Stimulated activated CD8-positive, alpha-beta memory T cell treated with anti-CD3 and anti-CD28 coated beads, Interleukin-7, amount 100 ng/mL, for 24 hours (primary cell): Measurements from ENCODE around the gene BCL2L11.
A peak's percentile ranks its signal among the peaks of the same experiment; 100 is the strongest.

ENCODE experiments used
- DNase-seq: peaks from one replicate; pipeline ENCODE4 v3.0.0-alpha.2; 2020; ENCODE audit warnings: low read depth

The BCL2L11 gene

GRCh38 chr2:111117598-111118480 lies 2.9 kb upstream of the BCL2L11 start:
- DNase-seq = no peak

- DNase-seq = no peak
Observed at GRCh38 chr2:111118481-111118980, 2.2 kb upstream of the BCL2L11 start.

GRCh38 chr2:111118981-111119821 lies 1.5 kb upstream of the BCL2L11 start:
- no peak for DNase-seq

DNA sequence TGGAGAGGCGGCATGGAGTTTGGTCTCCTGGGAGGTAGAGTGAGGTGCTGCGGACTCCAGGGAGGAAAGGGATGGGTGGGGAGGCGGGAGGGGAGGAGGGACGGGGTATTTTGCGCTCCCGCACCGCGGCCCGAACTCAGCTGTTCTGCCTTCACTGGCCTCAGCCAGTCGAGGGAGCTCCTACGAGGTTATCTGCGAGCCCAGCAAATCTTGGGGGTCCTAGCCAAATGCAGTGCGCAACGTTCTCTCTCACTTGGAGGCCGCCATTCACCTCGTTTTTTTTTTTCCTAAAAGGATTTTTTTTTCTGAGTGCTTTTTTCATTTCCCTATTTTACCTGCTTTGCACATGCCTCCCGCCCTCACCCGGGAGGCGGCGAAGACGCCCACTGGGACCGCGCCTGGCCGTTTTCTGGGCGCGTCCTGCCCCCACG lies 877 bp upstream of the BCL2L11 start:
- no peak for DNase-seq

GRCh38 chr2:111121028-111121827 lies 514 bp downstream of the BCL2L11 start:
- no peak for DNase-seq

DNA sequence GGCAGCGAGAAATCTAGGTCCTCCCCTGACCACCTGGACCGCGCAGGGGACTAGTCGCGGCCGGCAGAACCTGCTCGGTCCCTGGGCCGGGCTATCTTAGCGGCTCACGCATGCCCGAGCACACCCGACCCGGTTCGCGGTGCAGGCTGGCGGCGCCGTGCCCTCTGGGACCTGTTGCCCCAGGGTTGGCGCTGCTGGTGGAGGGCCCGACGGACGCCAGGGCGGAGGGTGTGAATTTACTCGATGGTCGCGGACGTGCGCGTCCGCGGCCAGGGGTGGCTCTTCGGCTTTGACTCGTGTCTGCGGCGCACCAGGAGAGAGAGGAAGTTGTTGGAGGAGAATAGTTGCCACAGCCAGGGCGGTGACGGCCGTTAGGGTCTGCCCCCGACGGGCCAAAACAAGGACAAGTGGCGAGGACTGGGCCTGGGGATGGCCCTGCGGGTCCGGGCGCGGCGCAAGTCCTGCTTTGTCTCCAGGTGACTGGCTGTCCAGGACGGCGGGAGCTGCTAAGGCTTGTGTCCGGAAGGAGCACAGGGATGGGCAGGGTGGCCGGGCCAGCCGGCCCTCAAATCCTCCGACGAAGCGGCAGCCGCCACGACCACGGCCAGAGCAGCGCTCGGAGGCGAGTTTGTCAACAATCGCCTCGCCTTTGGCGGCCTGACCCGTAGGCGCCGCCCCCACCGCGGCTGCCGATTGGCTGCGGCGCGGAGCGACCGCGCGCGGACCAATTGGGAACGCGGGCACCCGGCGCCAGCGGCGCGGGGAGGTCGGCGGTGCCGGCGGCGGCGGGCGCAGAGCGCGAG lies 1.3 kb downstream of the BCL2L11 start:
- DNase-seq = peak; percentile 48

DNA sequence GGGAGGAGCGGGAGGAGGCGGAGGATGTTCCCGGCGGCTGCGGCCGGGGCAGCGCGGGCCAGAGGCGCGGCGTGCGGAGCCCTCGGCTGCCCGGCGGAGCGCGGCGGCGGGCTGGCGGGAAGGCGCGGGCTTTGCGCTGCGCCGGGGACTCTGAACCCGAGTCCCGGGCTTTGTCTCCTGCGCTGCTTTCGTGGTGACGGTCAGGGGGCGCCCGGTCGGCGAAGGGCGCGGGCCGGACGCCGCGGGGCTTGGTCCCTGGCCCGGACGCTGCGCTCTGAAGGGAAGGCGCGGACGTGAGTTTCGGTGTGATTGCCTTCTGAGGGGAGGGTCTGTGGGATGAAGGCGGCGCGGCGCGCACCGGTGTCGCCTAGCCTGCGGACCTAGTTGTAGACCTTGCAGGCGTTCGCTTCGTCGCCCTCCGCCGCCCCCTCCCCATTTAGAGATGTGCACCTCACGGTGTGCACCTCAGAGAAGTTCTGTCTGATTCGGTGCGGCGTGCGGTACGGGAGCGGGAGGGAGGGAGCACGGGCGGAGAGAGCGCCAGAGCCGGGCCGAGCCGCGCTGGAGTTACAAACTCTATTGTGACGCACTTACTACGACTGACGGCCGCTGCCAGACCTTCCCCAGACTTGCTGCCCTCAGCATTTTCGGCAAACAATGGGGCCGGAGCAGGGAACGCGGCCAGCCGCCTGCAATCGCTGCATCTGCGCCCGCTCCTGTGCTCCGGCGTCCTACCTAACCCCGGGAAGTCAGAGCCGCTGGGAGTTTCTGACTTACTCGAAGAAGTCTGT lies 2.1 kb downstream of the BCL2L11 start:
- DNase-seq = no peak

DNA sequence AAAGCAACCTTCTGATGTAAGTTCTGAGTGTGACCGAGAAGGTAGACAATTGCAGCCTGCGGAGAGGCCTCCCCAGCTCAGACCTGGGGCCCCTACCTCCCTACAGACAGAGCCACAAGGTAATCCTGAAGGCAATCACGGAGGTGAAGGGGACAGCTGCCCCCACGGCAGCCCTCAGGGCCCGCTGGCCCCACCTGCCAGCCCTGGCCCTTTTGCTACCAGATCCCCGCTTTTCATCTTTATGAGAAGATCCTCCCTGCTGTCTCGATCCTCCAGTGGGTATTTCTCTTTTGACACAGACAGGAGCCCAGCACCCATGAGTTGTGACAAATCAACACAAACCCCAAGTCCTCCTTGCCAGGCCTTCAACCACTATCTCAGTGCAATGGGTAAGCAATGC lies 3.0 kb downstream of the BCL2L11 start:
- DNase-seq = no peak

DNA sequence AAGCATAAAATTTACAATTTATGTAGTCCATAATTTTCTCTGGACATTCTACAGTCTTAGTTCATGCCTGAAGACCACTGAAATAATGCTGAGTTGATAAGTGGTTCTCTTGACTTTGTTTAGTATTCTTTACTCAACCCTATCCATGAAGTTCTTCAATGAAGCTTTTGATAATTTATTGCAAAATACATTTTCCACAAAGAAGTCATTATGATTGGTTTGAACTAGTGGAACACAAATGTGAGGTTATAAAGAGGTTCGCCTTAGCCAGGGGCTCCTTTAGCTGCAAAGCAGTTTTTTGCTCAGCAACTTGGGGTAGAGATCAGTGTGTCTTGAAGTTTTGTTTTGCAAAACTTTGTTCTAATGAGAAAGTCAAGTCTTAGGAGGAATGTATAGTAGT lies 5.9 kb downstream of the BCL2L11 start:
- no peak for DNase-seq

DNA sequence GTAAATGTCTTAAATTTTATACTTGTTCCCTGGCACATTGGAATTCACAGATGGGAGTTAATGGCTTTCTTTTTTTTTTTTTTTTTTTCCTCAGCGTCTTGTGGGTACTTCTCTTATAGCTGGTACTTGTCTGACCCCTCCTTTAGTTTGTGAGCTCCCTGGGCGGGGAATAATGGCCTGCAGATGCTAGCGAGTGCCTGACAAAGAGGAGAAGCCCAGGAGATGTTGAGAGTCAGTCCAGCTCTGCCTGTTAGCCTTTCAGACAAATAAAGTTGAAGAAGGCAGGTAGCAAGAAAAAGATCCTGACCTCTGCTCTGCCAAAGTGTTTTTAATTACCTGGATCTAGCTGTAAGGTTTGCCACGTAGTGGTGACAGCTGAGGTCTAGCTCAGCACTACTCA lies 6.6 kb downstream of the BCL2L11 start:
- DNase-seq = no peak

DNA sequence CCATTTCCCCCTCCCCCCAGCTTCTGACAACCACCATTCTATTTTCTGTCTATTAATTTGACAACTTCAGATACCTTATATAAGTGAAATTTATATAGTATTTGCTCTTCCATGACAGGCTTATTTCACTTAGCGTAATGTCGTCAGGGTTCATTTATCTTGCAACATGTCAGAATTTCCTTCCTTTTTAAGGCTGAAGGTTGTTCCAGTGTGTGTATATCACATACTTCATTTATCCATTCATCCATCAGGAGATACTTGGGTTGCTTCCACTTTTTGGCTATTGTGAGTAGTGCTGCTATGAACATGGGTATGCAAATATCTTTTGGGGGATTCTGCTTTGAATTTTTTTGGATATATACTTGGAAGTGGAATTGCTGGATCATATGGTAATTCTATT lies 7.4 kb downstream of the BCL2L11 start:
- no peak for DNase-seq

DNA sequence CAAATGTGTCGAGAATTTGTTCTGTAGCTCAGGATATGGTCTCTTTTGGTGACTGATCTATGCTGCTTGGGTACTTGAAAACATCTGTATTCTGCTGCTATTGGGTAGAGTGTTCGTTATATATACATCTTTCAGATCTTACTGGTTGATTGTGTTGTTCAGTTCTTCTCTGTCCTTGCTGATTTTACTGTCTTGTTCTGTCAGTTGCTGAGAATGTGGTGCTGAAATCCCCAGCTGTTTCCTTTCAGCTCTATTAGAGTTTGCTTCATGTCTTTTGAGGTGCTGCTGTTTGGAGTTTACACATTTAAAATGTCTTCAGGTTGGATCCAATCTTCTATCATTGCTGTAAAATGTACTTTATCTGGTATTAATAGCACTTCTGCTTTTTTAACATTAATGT lies 12.9 kb downstream of the BCL2L11 start:
- no peak for DNase-seq

DNA sequence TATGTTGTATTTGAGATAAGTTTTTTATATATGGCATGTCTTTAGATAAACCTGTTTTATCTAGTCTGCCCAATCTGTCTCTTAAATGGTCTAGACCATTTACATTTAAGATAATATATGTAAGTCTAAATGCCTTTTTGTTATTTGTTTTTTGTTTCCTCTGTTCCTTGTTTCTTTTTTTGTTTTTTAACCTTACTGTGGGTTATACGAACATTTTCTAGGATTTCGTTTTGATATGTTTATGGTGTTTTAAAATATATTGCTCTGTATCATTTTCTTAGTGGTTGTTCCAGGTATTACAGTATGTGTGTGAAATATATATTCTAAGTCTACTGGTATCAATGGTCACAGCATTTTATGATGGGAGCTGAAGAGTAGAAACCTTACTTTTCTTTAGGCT lies 13.3 kb downstream of the BCL2L11 start:
- no peak for DNase-seq

- no peak for DNase-seq
Observed at GRCh38 chr2:111135237-111135909, 14.7 kb downstream of the BCL2L11 start.

DNA sequence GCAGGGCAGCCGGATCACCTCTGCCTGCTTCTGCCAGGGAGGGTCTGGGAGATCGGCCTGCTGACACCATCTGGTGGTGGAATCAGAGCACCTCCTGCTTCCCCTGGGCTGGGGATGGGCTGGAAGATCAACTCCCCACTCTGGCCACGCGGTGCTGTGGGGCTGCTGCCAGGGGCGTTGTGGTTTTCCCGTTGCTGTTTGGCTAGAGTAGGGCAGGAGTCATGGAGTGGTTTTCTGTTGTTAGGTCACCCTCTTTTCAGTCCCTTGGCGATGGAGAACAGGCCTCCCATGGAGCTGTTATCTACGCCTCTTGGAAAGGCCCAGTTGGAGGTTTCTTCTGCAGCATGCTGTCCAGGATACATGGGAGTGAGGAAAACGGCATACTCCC lies 15.2 kb downstream of the BCL2L11 start:
- no peak for DNase-seq

- DNase-seq = no peak
Observed at GRCh38 chr2:111138839-111139238, 18.1 kb downstream of the BCL2L11 start.

DNA sequence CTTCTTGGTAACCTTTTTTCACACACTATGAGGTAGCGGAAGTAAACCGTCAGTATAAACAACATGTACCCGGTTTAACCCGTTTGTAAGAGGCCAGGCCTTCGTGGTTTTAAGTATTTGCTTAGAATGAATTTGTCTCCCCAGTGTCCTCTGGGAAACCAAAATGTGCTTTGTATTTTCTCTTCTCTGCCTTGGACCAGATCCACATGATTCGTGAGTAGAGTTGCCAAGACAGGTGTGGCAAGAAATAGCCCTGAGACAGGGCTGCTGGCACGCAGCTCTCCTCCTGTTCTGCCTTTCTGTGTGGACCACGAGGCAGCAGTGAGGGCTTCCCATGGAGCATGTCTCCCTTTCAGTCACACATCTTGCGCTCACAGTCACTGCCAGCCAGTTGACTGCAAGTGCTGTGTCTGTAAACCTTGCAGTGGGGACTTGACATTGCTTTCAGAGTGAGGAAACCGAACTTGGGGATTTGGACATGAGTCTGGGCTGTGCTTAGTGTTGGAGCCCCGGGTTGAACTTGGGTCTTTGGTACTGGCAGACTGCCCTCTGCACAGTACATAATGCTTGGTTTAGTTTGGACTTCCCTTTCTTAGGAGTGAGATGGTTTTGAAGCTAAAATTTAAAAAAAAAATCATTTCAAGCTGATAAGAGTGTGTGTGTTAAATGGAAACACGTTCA lies 19.1 kb downstream of the BCL2L11 start:
- DNase-seq = no peak

- DNase-seq = no peak
Observed at GRCh38 chr2:111140815-111141214, 20.1 kb downstream of the BCL2L11 start.

DNA sequence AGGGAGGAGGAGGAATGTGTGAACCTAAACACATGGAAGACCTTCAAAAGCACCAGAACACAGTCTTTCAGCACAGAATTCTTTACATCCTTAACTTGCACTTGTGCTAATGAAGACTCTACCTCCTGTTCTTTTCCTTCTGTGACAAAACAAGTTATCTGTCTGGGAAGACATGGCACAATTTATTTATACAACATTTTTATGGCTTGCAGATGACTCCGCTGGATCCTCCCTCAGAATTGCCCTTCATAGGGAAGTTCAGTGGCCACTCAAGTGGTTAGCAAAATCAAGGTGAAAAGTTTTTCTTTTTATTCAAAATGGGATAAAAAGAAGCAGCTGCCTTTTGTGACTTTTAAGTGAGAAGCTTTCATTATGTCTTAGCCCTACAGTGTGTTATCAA lies 21.4 kb downstream of the BCL2L11 start:
- DNase-seq = no peak
